Fibroblast of peridontal ligament (primary cell): ENCODE measurements around the gene ARHGAP22.

Experiments
- DNase-seq: peaks from one replicate; pipeline ENCODE4 v3.0.0-alpha.2; 2010; ENCODE audit errors: extremely low read depth

ARHGAP22 gene

GRCh38 chr10:48607356-48608278 lies 2.7 kb upstream of the ARHGAP22 start:
- DNase-seq, result no peak

DNA sequence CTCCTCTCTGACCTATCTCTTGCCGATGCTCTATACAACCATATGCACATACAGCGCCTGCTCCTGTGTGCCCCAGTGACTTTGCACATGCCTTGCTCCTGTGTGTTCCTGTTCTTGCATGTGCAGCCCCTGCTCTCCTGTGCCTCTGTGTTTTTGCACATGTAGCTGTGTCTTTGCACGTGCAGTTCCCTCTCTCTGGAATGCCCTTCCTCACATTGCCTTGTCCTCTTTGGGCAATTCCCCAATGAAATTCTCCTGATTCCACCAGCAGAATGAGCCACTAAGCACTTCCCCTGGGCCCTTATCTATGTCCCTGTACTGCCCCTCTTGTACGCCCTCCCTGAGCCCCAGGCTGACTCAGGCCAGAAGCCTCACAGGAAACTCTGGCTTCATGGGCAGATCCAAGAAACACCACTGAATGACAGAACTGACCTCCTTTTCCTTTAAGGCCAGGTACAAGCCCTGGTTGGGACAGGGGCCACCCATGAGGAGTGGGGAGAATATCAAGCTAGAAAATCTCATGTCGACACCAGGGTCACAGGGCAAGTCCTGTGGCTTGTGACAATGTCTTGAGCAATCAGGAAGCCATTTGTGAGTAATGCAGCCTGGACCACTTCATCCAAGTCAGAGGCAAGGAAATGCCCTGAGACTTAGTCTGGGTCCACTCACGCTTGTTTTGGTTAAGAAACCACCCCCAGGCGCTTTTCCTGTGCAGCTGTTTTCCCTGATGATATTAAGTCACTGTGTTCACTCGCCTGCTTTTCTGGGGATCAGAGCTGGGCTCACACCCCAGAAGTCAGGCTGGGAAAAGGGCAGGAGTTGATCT lies 1.9 kb upstream of the ARHGAP22 start:
- DNase-seq, result peak; percentile 92

DNA sequence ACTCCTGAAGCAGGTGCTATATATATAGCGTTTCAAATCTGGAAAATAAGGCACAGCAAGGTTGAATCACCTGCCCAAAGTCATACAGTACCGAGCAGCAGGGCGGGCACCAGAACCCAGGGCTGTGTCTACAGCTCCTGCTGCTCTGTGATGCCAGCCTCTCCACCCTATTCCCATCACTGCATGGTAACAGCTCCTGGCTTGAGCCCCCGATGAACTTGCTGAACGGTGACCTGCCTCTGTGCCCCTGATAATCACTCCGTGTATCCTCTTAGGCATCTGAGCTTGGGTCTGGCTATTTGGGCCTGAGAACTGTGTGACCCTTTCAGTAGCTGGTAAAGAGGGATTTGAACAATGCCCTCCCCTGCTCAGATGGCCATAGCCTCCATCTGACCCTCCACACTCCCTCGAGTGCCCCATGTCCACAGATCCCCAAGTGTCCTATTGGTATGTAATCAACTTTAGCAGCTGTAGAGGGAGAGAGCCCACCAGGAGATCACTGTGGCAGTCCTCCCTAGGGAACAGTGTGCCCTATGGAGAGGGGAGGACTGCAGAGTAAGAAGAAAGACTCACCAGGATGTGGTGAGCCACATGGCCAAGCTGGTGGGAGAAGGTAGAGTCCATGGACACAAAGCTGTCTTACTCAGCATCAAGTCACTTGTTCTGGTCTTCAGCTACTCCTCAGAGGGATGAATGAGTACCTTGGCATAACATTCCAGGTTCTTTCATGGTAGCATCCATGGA lies 1.1 kb upstream of the ARHGAP22 start:
- no peak for DNase-seq

GRCh38 chr10:48604039-48604990 lies 558 bp downstream of the ARHGAP22 start:
- DNase-seq, result no peak

DNA sequence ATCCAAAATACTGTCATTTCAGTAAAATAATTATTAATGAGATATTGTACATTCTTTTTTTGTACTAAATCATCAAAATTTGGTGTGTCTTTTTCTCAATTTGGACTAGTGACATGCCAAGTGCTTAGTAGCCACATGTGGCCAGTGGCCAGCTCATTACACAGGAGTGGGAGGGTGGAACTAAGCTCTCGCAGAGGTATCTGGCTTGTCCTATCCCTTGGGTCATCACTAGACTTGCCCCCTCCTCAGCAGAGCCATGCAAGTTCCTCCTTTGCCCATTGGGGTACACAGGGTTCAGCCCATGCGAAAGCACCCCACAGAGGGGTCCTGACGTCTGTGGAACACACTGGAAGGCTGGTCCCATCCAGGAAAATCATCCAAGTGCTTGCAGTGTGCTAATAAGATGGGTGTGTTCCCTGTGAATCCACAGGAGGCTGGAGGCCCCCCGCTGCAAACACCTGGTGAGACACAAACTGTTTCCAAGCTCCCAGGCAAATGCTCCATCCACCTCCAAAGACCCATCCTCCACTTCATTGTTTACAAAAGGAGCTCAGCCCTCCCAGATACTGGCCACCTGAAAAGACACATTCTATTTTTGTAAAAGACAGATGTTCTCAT lies 1.3 kb downstream of the ARHGAP22 start:
- DNase-seq, result no peak

DNA sequence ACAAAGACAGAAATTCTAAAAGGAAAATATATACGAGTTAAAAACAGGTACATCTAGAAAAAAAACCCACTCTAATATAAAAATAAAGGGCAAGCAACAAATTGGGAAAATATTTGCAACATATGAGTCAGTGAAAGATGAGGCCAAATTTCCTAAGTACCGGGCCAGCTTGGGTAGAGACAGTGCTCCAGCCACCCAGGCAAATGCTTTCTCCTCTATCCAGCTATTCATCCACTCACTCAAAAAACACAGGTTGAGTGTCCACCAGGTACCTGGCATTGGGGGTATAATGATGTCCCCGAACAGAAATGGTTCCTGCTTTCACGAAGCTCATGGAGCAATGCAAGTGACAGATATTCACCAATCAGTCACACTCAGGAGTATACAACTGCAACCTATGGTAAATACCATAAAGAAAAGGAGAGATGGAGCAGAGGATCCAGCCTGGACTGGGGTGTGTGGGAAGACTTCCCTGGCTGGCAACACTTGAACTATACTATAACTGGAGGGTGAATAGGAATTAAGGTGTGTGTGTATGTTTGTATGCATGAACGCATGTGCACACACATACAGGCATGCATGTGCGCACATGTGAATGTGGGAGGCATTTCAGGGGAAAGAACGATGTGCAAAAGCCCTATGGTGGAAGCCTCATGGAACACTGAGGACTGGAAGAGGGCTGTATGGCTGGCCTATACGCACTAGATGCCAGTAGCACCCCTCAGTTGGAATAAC lies 2.3 kb downstream of the ARHGAP22 start:
- DNase-seq, result no peak

- DNase-seq, result no peak
Observed at GRCh38 chr10:48601789-48602188, 3.1 kb downstream of the ARHGAP22 start.

DNA sequence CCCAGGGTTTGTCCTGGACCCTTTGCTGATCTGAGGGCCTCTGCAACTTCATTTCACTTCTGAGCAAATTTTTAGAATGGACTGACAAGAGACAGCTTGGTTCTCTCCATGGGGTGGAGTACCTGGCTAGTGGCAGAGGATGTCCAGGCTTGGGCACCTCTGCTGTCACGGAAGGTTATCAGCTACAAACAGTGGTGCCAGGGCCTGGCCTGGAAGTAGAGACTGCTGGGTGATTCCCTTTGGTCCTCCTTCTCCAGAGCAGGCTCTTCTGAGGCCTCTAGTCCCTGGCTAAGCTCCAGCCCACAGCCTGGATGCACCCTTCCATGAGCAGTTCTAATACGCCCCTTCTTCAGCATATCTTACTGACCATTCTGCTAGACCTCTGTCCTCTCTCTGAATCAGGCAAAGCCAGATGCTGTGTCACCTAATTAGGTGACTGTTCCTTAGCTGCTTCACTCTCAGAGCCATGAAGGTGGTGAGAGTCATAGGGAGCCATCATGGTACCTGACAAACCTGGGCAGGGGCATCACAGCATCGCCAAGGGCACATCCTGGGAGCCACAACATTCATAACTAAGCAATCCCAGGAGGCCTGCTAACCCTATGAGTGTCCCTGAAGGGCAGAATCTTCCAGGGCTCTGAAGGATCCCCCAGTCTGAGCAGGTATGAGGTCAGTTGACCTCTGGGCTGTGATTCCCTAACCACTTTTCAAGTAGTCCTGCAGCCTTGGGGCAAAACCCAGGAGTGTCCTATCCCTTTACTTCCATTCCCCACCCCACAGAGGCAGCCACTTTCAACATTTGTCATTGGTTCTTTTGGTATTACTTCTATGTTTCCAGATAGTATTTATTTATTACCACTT lies 4.0 kb downstream of the ARHGAP22 start:
- no peak for DNase-seq

DNA sequence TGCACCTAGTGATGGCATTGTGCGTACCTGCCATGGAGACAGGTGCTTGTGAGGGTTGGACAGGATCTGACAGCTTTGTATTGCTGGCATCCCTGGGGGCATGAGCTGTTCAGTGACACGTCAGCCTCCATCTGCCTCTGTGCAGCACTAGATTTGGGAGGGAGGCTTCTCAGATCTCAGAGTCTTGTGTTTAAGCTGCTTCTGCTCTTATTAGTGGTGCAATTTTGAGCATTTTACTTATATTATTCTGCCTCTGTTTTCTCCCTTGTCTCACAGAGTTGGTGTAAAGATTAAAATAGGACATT lies 5.1 kb downstream of the ARHGAP22 start:
- DNase-seq, result no peak

DNA sequence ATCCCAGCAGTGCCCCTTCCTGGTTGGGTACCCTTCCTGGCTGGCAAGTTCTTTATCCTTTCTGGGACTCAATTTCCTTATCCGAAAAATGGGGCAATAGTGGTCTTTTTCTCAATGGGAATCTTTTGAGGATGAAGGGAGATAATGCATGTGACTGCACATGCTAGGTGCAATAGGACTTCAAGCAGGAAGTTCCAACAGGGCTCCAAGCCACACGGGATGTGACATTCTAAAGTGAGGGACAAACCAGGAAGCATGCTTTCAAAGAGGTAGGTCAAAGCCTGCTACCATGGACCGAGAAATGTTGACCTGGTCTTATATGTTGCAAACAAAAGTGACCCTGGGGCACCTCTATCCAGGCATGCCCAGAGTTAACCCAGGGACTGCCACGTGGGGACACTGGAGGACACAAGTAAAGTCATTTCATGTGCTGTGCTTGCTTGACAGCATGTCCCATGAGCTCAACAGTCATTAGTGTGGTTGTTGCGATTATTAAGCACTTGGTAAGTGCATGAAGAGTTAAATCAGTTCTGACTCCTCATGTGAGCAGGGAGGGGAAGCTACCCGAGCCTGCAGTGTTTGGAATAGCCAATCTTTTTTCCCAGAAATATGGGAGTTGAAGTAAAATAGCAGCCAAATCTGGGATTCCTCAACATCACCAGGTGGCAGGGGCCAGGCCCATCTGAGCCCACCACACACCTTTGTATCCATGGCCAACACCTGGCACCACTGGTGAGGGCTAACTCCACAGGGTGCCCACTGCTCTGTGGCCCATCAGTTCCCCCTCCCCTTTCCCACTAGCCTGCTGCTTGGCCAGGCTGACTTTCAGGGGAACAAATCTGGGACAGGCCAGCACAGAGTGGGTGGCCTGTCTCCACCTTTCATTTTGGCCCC lies 5.7 kb downstream of the ARHGAP22 start:
- DNase-seq, result no peak

DNA sequence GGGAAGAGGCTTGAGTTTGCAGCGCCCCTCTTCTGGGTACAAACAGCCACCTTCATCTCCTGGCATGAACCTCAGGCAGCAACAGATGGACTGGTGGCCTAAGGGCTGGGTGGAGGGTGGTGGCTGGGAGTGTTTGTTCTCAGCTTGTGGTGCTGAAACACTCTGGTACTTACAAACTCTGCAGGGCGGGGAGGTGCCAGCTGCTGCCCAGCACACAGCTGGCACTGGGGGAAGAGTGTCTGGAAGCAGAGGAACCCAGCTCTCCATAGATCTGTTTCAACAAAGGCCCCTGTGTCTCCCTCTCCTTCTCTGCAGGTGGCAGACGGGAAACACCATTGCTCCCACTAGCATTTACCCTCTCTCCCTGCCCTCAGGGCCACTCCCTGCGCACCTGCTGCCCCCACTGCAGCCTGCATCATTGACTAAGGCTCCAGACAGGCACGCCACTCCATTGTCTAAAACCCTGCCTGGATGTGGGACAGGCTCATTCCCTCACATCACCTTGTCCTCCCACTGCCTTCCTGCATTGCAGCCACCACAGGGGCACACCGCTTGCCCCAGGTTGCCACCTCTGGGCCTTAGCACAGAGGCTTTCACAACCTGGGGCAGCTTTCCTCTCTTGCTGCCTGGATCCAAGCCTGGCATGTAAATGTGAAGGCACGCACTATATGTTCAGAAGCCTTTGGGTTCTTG lies 6.5 kb downstream of the ARHGAP22 start:
- no peak for DNase-seq

DNA sequence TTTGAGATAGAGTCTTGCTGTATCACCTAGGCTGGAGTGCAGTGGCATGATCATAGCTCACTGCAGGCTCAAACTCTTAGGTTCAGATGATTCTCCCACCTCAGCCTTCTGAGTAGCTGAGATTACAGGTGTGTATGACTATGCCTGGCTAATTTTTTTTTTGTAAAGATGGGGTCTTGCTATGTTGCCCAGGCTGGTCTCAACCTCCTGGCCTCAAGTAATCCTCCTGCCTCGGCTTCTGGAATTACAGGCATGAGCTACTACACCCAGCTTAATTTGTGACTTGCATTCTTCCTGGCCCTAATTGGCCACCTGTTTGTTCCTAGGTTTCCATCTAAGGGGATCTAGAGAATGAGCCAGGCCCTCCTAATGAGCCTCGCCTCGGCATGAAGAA lies 9.3 kb downstream of the ARHGAP22 start:
- DNase-seq, result no peak

DNA sequence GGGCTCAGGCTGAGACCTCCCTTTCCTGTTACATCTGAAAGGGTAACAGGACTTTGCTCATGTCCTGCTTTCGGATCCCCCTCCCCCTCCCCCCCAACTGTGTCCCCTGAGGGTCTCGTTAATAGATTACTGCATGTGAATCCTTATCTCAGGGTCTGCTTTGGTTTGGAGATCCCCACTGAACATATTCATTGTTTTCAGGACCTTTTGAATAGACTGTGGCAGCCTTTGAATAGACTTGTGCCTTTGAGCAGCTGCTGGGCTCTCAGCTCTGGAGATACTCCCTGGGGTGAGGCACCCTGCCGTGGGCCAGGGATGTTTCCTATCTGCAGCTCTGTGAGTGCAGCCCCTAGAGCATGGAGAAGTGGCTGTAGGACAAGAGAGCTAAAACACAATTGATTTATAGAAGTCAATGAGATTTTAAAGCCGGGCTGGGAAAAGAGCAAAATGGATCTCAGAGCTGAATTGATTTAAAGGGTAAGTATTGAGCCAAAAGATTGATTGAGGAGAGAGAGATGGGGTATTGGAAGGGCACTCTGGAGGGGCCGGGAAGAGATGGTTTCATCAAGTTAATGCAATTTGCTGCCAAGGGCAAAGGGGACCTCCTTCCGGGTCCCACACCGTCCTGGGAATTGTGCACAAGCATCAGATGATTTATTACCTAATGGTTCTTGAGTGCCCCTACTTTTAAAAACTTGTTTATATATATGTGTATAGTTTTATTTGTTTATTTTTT lies 9.9 kb downstream of the ARHGAP22 start:
- no peak for DNase-seq

GRCh38 chr10:48594371-48594770 lies 10.5 kb downstream of the ARHGAP22 start:
- DNase-seq, result no peak

DNA sequence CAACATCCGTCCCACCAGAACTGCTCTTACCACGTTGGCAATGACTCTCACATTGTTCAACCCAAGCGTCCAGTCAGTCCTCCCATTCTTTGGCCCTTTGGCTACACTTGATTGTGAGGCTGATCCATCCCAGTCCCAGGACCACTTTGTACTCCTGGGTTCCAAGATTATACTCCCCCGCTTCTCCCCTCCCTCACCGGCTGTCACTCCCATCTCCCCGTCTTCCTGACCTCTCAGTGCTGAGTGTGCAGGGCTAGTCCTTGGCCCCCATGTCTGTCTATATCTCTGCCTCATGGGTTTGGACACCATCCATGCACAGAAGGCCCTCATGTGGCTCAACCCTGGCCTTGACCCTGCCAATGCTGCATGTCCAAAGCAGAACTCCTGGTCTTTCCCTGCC lies 12.5 kb downstream of the ARHGAP22 start:
- DNase-seq, result no peak

- DNase-seq, result no peak
Observed at GRCh38 chr10:48590945-48591344, 13.9 kb downstream of the ARHGAP22 start.

- DNase-seq, result peak; percentile 95
Observed at GRCh38 chr10:48589266-48589665, 15.6 kb downstream of the ARHGAP22 start.
